GM12873 (cell line): ENCODE measurements around the gene MPP4.

Experiments
- TF ChIP-seq, protein P1 (sequence below): IDR thresholded peaks from 2 replicates; pipeline ENCODE4 v1.5.1; 2012; ENCODE audit warnings: low read depth, mild to moderate bottlenecking, moderate library complexity, low read length, control low read depth; ENCODE audit not compliant: insufficient read depth; ENCODE audit errors: missing control alignments

Gene MPP4

DNA sequence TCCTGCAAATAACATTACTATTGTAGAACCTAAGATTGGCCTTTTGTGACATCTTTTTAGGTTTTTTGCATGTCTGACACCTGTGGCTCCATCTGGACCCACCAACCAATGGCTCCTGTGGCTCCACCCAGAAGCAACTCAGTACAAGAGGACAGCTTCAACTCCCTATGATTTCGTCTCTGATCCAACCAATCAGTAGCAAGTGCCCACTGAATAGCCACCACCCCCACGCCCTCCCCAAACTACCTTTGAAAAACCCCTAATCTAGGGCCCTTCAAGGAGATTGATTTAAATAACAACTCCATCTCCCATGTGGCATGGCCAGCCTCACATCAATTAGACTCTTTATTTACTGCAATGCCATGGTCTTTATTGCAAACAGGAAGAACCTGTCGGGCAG is 23.6 kb downstream of the MPP4 start:
- TF ChIP-seq, protein P1, sequence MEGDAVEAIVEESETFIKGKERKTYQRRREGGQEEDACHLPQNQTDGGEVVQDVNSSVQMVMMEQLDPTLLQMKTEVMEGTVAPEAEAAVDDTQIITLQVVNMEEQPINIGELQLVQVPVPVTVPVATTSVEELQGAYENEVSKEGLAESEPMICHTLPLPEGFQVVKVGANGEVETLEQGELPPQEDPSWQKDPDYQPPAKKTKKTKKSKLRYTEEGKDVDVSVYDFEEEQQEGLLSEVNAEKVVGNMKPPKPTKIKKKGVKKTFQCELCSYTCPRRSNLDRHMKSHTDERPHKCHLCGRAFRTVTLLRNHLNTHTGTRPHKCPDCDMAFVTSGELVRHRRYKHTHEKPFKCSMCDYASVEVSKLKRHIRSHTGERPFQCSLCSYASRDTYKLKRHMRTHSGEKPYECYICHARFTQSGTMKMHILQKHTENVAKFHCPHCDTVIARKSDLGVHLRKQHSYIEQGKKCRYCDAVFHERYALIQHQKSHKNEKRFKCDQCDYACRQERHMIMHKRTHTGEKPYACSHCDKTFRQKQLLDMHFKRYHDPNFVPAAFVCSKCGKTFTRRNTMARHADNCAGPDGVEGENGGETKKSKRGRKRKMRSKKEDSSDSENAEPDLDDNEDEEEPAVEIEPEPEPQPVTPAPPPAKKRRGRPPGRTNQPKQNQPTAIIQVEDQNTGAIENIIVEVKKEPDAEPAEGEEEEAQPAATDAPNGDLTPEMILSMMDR = no peak

DNA sequence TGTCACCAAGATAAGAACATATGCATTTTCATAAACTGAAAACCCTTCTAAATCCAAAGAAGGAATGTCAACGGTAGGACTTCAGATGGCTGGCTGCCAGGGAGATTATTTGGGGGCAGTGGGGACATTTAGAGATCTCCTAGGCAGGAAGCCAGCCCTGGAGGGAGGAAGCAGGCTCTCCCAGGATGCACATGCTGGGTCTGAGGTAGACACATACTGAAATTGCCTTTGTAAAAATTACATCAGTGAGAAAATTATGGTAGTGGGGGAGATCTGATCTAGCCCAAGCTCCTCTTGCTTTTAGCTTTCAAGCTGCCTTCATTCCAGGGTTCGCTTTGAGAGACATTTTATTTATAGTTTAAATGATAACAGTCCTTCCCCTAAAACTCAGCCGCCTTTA is 24.1 kb downstream of the MPP4 start:
- TF ChIP-seq, protein P1 = no peak

DNA sequence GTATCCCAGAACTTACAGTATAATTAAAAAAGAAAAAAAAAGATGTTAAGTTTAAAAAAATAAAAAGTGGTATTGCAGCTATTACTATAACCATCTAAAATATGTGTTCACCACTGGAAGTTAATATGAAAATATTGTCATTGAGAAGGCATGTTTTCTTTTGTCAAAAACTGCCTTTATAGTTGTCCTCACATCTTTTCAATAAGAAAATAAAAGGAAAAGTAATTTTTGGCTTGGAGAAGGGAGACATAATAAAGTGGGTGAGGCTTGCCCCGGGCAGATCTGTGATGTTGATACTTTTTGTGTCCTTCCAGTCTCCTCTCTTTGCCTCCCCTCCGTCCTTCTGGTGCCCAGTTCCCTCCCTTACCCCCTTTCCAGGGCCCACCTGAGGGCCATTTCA is 24.9 kb downstream of the MPP4 start:
- TF ChIP-seq, protein P1 = no peak

DNA sequence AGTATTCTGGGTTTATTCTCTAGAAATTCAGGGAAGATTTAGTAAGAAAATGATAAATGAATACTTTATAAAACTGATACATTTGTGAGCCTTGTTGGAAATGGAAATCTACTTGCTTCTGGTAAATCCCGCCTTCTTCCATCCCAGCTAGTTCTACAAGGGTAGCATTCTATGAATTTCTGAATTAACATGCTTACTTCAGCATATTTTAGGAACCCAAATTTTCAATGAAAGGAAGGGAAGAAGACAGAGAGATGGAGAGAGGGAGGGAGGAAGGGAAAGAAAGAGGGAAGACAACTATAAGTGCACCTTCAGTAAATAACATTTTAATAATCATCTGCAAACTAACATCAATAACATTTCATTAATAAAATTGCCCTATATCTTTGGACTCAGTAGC is 28.6 kb downstream of the MPP4 start:
- TF ChIP-seq, protein P1 = no peak

DNA sequence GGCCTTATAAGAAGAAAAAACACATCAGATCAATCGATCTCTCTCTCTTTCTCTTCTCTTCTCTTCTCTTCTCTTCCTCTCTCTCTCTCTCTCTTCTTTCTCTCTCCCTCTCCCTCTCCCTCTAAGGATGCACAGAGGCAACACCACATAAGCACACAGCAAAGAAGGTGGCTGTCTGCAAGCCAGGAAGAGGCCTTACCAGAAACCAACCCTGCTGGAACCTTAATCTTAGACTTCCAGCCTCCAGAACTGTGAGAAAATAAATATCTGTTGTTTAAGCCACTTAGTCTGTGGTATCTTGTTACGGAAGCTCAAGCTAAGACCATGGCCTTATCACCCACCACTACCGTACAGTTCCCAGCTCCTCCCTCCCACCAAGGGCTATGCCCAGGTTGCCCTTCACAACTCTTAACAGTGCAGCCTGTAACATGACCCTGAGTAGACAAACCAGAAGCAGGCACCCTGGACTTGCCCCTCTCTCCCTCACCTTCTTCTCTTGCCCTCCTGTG is 30.0 kb downstream of the MPP4 start:
- TF ChIP-seq, protein P1 = no peak

DNA sequence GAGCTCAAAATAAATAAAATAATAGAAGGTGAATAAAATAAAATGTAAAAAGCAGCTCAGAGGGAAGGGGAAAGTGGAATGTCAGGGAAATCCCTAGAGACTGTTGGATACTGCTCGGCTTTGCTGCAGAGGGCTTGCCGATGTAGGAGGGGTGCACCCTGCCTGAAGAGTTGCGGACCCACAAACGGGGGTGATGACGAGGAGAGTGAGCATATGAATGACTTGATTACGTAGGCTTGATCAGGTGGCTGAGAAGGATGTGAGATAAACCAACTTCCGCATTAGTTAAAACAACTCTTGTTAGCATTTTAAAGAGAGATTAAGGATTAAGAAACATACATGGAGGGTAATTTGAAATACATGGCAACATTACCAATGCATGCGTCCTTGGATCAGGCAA is 34.1 kb downstream of the MPP4 start:
- TF ChIP-seq, protein P1 = no peak

DNA sequence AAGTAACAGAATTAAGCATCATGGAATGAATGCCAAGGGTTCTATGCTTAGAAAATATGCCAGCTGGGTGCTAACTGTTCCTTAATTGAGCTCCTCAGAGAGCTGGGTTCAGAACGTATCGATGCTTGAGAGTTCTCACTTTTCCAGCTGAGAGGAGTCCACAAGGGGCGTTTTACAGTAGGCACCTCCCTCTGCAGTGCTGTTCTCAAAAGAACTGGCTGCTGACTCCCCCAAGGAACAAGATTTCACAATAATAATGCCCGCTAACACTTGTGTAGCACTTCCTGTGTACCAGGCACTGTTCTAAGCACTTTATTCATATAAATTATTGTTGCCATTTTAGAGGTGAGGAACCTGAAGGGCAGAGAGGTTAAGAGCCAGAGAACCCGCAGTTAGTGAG is 37.1 kb downstream of the MPP4 start:
- TF ChIP-seq, protein P1 = no peak

DNA sequence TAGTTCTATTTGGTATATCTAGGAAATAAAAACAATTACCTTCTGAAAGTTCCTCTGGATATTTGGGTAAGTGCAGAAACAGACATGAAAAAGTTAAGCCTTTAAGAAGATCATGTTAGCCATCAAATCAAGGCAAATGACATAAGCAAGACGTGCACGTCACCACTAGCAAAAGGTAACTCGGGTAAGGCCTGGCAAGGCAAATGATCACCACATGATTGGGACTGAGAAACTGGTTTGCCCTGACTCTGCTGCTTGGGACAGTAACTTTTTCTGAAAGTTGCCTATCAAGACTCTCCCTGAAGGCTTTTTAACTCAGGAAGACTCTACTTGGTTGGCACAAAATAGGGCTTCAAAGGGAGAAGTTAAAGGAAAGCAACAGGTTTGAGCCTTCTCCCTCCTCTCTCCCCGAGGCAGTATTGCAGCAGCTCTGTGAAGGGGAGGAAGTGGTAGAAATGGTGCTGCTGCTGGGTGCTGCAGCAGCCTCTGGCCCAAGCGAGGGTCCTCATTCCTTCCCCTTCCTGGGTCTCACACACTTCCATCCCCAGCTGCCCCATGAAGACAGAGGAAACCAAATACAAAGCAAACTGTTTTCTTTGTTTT is 38.0 kb downstream of the MPP4 start:
- TF ChIP-seq, protein P1 = no peak
